Adrenal gland (tissue), 5 donors: ENCODE data around the gene ITCH.

Experiments
- CTCF ChIP-seq, 6 experiments: fragments of 450-650 bp in 4 of 6; fragments of 200-600 bp in 2 of 6; sonication (generic) in 1 of 6; IDR thresholded peaks; 1 replicate in 5 of 6; 2 replicates in 1 of 6; pipeline versions ENCODE4 v1.5.1 to v1.8.0; 2016 to 2021; ENCODE audit warnings: antibody characterized with exemption in 6 of 6, mild to moderate bottlenecking in 2 of 6, moderate library complexity in 1 of 6
- POLR2A ChIP-seq, 2 donors: fragments of 450-650 bp; IDR thresholded peaks; one replicate each; pipeline ENCODE4 v1.6.1; 2017; ENCODE audit warnings: antibody characterized with exemption in 2 of 2, mild to moderate bottlenecking in 2 of 2, moderate library complexity in 1 of 2
- donor health status: DM: no; HTN: no; CAD: no.

GRCh38 chr20:34389954-34390555, 27.0 kb downstream of the ITCH start:
- TF ChIP-seq CTCF (IDR thresholded peaks at IDR 0.05) (no peak), POLR2A (IDR thresholded peaks at IDR 0.05) (no peak)
